PFSK-1 (cell line): ENCODE measurements around the gene NAA20.

Experiments used
- REST ChIP-seq, 2 experiments: IDR thresholded peaks; 2 replicates each; pipeline versions ENCODE4 v1.6.1 to v1.8.0; 2011 to 2012; ENCODE audit warnings: low read depth in 2 of 2, low read length in 2 of 2, control low read depth in 1 of 2, inconsistent platforms in 1 of 2, mild to moderate bottlenecking in 1 of 2, moderate library complexity in 1 of 2; ENCODE audit not compliant: insufficient read depth in 1 of 2
- TAF1 ChIP-seq: IDR thresholded peaks from 2 replicates; pipeline ENCODE4 v1.6.1; 2012; ENCODE audit warnings: low read length, control low read depth, borderline replicate concordance; ENCODE audit not compliant: insufficient read depth

GRCh38 chr20:20073801-20074371 is 56.7 kb downstream of the NAA20 start:
- TF ChIP-seq TAF1 (no peak), REST (IDR thresholded peaks at IDR 0.05; ENCODE audit: insufficient read depth in 1 of 2, low read depth in 2 of 2, low read length in 2 of 2) (no peak)
